Stimulated activated CD8-positive, alpha-beta memory T cell treated with anti-CD3 and anti-CD28 coated beads, Interleukin-7, amount 100 ng/mL, for 4 hours (primary cell): ENCODE measurements around the gene DNAJB14.
A peak's percentile ranks its signal among the peaks of the same experiment; 100 is the strongest.

Experiments used
- DNase-seq, 2 donors: peaks; one replicate each; pipeline ENCODE4 v3.0.0-alpha.2; 2020; ENCODE audit warnings: low read depth in 2 of 2

Gene DNAJB14

DNA sequence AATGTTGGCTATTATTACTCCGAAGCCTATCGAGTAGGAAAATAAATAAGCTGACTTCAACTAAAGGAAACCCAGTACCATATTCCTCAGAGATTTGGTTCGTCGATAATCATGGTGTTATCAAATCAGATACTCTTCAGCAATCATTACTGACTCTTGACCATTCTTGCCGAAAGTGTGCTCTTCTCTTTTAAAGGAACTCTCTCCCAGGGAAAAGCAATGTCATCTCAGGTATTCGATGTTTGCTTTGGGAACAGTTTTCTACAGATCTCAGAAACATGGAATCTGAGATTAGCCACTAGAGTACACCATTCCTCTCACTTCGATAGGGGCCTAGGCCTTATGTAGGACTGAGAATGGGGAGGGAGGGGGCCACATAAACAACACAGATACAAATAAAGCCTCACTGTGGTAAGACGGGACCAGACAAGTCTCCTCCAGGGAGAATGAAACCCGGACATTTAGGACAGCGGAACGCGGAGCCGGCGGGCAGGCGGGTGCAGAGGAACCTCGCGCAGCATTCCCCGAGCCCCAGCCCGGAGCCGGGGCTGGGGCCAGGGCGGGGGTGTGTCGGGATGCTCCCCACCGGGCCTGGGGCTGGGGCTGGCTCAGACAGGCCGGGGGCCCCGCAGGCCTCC, 581 bp downstream of the DNAJB14 start:
- no peak for DNase-seq

DNA sequence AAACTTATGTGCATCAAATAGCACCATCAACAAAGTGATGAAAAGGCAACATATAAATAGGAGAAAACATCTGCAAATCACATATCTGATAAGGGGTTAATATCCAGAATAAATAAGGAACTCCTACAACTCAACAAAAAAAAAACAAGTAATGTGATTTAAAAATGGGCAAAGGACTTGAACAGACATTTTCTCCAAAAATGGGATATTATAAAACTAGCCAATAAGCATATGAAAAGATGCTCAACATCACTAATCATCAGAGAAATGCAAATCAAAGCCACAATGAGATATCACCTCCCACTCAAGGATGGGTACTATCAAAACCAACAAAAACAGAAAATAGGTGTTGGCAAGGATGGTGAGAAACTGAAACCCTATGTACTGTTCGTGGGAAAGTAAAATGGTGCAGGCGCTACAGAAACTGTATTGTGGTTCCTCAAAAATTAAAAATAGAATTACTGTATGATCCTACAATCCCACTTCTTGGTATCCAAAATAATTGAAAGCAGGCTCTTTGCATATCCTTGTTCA, 2.4 kb downstream of the DNAJB14 start:
- no peak for DNase-seq

DNA sequence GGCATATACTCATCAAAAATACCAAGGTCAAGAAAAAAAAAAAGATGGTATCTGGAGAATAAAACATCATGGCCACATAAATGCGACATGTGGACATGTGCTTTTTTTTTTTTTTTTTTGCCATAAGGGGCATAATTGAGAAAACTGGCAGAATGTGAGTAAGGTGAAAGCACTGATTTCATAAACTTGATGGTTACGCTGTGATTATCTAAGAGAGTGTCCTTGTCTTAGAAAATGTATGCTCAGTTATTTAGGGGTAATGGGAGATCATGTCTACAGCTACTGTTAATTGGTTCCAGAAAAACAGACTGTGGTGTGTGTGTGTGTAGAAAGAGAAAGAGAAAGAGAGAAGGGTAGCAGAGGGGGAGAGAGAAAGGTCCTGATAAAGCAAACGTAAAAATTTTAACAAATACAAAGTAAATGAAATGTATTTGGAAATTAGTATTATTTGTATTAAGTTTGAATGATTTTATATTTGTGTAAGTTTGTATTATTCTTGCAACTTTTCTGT, 8.1 kb downstream of the DNAJB14 start:
- no peak for DNase-seq

DNA sequence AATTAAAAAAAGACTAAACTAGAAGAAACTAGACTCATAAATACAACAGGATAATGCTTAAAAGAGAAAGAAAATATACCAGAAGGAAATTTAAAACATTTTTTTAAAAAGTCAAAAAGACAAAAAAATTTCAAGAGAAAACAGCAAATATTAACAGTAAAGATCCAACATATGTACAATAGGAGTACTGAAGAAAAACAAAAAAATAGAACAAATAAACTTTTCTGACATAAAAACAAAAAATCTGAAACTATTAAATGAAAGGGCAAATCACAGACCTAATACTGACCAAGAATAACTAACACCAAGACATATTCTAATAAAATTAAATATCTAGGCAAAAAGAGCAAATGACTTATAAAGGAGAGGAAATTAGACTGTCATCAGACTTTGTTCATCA, 11.5 kb downstream of the DNAJB14 start:
- DNase-seq: no peak

DNA sequence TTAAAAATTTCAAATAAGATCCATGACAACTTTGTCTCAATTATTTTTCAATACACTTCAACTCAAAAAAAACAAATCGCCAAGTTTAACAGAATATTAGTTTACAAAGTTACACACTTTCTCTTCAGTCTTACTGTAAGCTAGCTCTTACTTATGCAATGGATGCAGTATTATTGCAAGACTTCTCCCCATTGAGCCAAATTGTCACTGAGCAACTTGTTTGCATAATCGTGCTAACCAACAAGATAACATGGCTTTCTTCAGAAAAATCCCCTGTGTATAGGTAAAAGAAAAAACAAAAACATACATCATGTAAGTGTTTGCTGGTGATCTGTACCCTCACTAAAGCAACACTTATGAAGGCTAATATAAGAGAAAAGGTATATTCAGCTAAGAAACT, 18.9 kb downstream of the DNAJB14 start:
- no peak for DNase-seq

DNA sequence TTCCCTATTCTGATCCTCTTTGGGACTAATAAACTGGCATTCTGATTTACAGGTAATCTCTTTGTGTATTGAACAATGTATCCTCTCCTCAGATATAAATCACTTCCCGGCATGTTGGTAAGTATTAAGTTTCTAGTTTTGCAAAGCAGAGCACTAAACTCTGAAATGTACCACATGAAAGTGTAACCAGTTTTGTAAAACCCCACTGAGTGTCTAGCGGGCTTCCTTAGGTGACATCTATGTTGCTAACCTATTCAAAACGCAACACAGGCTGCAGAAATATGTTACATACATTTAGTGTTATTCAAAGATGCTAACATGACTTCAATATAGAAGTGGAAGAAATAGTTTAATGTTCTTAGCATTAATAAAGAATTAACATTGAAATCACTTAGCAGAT, 25.2 kb downstream of the DNAJB14 start:
- no peak for DNase-seq

DNA sequence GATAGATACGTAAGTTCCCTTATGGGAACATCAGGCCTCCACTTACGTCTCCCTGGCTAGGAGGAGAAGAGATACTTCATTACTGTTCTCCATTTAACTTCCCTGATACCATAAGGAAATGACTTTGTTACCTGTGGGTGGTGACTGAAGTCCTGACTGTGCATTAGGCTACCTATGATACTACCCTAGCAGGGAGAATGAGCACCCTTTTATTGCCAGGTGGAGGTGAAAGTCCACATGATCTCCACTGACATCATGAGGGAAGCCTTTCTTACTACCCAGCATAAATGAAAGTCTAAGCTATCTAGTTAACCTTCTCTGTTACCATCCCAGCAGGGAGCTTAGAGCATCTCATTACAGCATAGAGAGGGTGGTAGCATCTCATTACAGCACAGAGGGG, 27.8 kb downstream of the DNAJB14 start:
- DNase-seq: no peak

DNA sequence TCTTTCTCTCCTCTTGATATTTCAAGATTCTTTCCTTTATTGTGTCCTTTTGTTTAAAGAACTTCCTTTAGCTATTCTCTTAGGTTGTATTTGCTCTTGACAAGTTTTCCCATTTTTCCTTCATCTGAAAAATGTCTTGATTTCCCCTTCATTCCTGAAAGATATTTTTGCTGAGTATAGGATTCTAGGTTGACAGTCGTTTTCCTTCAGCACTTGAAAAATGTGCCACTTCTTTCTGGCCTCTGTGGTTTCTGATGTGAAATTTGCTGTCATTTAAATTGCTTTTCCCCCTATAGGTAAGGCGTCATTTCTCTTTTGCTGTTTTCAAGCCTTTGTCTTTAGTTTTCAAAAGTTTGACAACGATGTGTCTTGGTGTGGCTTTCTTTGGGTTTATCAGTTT, 28.8 kb downstream of the DNAJB14 start:
- no peak for DNase-seq

DNA sequence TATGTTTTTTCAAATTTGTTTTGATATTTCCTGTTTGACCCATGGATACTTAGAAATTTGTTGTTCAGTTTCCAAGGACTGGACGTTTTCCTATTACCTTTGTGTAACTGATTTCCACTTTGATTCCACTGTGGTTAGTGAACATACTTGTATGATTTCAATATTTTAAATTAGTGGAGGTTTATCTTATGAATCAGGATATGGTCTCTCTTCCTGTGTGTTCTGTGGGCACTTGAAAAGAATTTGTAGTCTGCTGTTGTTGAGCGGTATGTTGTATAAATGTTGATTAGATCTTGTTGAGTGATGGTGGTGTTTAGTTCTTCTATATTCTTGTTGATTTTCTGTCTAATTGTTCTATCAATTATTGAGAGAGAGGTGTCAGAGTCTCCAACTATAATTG, 31.0 kb downstream of the DNAJB14 start:
- DNase-seq: no peak

DNA sequence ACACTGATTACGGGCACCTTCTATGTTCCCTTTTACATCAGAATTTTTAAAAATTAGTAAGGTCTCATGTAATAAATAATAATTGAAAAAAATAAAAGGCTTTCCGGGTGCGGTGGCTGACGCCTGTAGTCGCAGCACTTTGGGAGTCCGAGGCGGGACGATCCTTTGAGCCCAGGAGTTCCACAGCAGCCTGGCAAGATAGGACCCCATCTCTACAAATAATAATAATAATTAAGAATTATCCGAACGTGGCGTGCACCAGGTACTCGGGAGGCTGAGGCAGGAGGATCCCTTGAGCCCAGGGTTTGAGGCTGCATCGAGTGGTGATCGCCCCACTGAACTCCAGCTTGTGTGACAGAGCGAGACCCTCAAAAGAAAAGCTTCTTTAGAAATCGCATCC, 51.4 kb downstream of the DNAJB14 start:
- no peak for DNase-seq

DNA sequence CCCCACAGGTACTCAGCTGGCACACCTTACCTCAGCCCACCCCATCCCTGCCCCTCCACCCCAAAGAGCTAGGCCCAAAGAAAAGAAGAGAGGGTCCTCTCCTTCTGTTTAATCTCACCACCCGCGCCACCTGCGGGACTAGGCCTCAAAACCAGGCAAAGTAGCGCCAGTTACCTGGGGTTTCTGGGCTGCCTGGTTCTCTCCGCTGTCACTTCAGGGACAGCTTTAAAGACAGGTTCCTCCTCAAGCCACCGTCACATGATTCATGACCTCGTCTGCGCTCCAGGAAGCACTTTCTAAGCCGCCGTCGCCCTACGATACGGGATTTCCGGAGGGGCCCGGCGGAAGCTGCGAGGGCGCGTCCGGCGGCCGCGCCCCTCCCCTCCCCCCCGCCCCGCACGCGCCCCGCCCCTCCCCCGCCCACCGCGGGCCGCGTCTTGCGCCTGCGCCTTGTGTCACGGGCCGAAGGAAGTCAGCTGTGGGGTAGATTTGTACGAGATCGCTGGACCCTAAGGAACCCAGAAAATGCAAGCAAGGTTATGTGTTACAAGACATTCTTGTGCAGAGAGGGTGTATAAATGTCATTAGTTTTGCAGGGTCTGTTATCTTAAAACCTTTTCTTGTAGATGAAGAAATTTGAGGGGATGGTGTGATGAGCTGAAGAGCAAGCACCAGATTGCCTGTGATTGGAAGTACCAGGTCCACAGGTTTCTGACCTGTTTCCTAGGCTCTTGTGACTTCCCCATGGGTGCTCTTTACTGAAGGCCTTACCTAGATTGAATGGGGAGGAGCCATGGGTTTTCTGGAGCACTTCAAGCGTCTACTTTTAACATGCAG, 52.0 kb downstream of the DNAJB14 start, which contains the start of gene LAMTOR3:
Gene LAMTOR3 (minus strand): TSS at position 267 of the 837 bp plus-strand sequence. CDS start 464 bp downstream, outside the sequence.
- DNase-seq: peak; percentile 81 to 85

DNA sequence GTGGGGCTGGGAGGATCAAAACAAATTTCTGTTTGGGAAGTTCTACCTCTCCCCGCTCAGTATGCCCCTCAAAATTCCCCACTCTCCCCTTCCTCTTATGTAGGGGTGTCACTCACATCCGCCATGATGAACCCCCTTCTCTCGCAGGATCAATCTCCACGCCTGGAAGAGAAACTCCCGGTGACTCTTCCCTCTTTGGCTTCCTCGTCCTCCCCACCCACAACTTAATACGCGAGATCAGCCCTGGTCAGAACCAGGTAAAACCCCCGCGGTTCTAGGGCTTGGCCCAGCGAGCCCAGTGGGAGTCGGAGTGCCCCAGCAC, 52.6 kb downstream of the DNAJB14 start:
- DNase-seq: no peak

DNA sequence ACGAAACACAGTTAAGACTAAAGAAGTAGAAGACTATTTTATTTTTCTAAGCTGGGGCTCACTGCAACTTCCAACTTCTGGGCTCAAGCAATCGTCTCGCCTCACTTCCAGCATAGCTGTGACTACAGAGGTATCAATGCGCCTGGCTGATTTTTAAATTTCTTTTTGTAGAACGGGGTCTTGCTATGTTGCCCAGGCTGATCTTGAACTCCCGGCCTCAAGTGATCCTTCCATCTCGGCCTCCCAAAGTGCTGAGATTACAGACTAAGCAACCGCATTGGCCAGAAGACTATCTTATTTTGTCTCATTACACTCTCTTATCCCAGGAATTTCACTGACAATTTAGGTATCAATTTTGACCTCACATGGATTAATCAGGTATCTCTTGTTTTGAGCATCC, 53.4 kb downstream of the DNAJB14 start:
- no peak for DNase-seq

DNA sequence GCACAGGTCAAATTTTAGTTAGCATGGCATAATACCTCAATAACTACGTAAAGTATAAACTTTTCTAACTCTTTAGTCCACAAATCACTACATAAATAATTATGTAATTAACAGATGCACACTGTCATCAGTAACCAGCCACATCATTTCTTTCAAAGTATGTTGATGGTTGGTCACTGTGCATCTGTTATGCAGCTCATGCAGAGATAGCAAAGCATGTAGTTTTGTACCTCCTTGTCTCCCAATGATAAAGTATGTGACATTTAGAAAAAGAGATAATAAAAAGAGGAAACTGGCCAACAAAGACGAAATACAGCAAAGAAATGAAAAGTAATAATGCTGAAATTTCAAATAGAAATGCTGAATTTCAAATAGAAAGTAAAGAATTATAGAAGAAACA, 55.1 kb downstream of the DNAJB14 start:
- DNase-seq: no peak

DNA sequence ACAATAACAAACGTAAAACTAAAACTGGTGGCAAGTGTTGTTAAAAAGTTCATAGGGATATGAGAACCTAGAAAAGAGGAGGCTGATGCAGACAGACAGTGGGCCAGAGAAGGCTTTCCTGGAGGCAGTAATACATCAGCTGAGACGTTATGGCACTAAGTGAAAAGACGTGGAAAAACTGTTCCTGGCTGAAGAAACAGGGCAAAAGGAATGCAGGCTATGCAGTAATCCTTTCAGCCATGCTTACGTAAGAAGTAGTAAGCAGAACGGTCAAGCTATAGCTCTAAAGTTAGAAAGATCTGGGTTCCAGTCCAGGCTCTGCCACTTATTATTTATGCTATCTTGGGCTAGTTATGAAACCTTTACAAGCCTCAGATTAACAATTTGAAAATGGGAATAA, 58.6 kb downstream of the DNAJB14 start:
- DNase-seq: no peak

DNA sequence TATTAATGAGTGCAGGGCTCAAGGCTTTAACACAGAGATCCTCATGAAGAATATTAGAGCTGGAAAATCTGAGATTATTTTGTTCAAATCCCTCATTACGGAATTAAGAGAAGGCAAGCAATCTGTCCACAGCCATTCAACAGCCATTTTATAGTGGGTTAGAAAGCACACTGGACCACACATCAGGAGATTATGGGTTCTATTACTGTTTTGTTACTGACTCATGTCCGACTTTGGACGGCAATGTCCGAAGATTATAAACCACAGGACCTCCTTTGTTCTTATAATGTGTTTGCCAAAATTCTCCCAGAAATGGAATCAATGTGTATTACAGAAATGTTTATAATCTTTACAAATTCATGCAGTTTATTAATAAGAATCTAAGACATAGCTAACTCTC, 60.3 kb downstream of the DNAJB14 start:
- DNase-seq: no peak

DNA sequence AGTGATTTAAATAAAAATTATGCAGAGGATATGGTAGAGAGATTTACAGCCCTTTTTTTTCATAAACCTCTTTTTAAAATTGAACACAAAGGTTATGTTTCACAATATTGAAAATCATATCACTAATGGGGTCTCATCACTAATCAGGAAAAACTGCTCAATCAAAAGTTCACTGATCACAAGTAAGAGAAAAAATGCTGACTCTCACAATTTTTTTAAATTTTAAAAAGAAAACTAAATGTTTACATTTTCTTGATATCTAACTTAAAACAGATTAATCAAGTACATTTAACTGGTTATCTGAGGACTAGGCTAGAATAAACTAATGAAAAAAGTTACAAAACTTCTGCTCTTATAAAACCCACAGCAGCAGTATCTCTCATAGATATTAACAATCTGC, 60.7 kb downstream of the DNAJB14 start:
- DNase-seq: no peak

DNA sequence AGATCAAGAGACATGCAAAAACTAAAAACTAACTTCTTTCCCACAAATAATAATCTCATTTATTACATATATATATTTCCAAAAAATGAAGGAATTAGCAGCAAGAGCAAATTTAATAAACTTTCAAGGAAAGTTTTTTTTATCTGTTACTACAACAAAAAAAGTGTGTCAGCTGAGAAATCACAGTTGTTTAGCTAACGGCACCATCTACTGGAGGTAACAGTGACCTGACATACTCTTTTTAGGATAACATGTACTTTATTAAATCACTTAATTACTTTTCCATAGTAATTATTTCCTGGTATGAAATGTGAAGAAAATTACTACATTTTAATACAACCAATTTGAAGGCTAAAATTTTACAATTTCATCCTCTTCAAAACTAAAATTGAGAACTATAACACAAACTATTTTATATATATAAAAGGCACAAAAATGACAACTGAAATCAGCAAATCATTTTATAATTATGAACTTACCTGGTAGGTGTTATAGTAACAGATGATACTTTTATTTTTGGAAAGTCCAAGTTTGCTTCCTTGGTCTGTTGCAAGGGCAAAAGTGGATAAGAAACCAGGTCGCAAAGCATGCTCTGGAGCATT, 61.3 kb downstream of the DNAJB14 start:
- DNase-seq: no peak

DNA sequence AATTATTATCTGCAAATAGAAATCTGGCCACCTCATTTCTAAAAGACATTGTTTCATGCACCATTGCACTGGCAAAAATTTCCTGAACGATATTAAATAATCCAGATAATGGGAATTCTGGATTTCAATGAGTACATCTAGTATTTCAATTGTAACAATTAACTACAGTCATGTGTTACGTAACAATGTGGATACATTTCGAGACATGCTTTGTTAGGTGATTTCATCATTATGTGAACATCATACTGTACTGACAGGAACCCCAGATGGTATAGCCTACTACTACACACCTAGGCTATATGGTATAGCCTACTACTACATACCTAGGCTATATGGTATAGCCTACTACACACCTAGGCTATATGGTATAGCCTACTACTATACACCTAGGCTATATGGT, 67.0 kb downstream of the DNAJB14 start:
- no peak for DNase-seq

DNA sequence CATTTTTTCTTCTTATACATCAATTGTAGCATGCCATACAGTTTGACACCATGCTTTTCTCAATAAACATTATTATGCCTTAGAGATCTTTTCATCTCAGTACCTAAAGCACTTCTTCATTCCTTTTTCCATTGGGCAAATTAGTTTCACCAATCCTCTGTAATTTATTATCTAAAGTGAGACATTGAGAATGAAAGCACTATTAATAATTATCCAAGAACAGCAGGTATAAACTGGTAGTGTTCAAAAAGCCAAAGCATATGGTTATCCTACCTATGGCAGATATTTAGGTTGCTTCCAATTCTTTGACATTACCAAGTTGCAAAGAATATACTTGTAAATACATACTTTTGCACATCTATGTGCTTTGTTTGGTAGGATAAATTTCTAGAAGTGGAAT, 67.8 kb downstream of the DNAJB14 start:
- no peak for DNase-seq

DNA sequence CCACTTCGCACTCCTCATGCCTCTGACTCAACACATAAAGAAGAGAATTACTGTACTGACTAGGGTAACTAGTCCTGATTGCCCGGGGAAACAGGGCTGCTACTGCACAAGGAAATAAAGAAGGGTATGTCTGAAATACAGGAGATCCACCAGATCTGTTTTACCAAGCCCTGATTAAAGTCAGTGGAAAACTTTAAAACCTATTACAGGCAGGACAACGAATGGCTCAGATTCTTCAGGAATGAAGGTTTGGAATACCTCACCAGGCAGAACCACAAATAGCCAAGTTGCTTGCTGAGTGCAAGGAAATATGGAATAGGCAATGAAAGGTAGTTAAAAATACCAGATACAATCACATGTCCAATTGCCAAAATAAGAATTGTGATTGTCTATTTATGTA, 69.5 kb downstream of the DNAJB14 start:
- DNase-seq: no peak

DNA sequence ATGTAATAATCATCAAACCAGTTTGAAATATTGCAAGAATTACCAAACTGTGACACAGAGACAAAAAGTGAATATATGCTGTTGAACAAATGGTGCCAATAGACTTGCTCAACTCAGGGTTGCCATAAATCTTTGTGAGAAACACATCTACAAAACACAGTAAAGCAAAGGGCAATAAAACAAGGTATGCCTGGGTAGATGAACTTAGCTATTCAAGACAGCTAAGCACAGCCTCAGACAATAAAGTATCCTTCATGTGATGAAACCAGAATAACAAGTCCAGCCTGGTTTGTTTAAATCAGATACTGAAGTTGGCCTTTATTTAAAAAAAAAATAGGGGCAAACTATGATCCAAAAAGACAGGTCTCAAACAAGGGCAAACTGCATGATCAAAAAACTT, 71.3 kb downstream of the DNAJB14 start:
- DNase-seq: no peak

DNA sequence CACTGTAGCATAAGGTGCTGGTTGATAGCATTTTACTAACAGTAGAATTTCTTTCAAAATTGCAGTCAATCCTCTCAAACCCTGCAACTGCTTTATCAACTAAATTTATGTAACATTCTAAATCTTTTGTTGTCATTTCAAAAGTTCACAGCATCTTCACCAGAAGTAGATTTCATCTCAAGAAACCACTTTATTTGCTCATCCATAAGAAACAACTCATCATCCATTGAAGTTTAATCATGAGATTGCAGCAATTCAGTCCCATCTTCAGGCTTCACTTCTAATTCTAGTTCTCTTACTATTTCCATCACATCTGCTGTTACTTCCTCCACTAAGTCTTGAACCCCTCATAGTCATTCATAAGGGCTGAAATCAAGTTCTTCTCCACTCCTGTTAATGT, 73.8 kb downstream of the DNAJB14 start:
- DNase-seq: no peak
